NCI-H146 treated with DMSO at 0.1 percent for 48 hours (cell line): Measurements from ENCODE around the gene DAB1.

Source experiments
- DNase-seq: peaks from one replicate; lab custom pipeline; 2025; ENCODE audit not compliant: unreplicated experiment; lab: John Stamatoyannopoulos, UW

The DAB1 gene

DNA sequence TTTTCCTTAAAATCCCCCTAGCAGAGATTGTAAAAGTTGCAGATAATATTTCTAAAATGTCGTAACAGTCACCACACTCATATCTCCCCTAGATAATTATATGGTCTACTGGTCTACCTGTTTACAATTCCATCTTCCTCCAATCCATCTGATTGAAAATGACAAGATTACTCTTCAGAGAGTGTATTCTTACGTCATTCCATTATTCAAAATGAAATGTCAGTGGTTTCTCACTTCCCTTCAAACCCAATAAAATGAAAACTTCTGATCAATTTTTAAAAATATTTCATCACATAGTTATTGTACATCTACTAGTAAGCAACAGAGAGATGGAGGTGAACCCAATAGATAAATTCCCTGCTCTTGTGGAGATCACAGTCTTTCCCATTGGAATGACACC lies 255.9 kb downstream of the DAB1 start:
- DNase-seq = no peak

DNA sequence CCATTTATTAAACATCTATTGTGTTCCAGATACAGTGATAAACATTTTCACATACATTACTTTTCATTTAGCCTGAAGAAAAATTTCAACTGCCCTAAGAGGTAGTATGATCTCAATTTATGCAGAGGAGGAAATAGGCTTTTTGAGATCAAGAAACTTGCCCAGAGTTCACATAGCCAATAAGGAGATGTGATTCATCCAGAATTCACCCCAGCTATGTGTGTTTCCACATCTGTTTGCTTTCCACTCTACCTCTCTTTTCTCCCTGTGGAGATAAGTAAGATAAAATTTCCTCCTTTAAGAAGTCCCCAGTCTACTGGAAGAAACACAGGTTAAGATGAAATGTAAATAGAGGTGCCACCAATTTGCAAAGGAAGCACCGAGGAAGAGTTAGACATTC lies 258.3 kb downstream of the DAB1 start:
- no peak for DNase-seq

GRCh38 chr1:57164584-57164983 lies 259.3 kb downstream of the DAB1 start:
- no peak for DNase-seq

- no peak for DNase-seq
Observed at GRCh38 chr1:57163789-57164188, 260.1 kb downstream of the DAB1 start.

DNA sequence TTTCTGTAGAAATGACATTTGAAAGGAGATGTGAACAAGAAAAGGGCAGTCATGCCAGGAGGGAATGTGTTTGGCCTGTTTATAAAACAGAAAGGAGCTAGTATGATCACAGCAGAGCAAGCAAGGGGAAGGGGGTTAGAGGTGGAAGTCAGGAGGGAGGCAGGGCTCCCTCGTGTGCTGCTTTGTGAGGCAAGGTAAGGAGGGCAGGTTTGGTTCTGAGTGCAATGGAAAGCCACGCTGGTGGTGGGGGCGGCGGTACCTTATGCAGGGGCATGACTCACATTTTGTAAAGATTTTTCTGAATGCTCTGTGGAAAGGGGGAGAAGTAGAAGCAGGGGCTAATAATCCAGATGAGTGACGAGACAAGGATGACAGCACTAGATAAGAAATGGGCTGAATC lies 260.5 kb downstream of the DAB1 start:
- DNase-seq = no peak

DNA sequence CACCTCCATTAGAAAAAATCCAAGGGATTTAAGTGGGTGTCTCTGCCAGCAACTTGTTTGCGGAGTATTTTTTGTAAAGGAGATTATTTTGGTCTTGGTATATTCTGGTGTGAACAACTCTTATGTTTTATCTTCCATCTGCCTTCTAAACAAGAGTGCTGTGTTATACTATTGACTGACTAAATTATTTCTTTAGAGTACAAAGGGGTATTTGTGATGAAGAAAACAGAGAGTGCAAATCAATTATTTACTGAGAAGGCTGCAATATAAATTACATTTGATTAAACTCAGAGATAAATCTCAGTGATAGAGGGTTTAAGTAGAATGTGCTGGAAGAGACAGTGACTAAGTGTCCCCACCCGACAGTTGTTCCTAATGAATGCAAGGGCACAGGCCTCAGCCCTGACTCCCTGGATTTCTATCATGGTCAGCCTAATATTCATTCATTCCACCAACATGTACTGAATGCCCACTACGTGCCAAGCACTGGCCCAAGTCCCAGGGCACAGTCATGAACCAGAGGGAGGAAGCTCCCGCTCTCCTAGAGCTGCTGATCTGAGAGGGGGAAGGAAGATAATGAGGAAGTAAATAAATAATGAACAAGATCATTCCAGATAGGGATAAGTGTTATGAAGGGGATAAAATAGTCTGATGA lies 261.1 kb downstream of the DAB1 start:
- DNase-seq = no peak

GRCh38 chr1:57160594-57160993 lies 263.3 kb downstream of the DAB1 start:
- no peak for DNase-seq

- DNase-seq = no peak
Observed at GRCh38 chr1:57158604-57158998, 265.3 kb downstream of the DAB1 start.

- no peak for DNase-seq
Observed at GRCh38 chr1:57157818-57158603, 265.8 kb downstream of the DAB1 start.

- DNase-seq = no peak
Observed at GRCh38 chr1:57156907-57157306, 267.0 kb downstream of the DAB1 start.

DNA sequence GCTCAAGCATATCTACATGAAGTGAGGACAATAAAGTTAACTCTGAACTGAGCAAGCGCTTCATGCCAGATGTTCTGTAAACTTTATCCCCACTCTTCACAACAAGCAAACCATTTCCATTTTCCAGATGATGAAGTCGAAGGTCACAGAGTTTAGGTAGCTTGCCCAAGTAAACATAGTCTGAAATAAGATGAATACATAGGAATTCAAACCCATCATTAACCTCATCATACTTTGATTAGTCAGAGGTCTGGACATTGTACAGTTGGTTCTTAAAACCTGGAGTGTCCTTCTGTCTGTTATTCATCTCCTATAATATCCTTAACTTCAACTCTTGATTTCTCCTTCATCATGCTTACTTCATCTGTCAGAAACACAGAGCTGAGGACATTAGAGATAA lies 277.8 kb downstream of the DAB1 start:
- no peak for DNase-seq

- DNase-seq = no peak
Observed at GRCh38 chr1:57142999-57143398, 280.9 kb downstream of the DAB1 start.

DNA sequence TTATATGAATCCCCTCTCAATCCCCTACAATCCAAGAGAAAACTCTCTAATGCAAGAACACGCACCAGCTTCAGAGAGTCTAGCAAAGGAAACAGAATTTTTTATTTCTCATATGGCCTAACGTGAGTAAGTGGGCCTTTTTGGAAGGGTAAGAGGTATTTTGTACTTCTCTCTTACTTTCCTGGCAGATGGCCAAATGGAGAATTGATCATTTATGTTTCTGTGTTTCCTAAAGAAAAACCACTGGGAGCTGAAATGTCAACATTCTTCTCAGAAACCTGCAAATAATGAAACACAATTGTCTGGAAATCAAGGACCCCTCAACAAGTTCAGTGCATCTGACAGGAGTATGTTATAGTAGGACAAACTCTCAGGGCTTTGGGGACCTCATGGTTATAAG lies 281.7 kb downstream of the DAB1 start:
- no peak for DNase-seq

DNA sequence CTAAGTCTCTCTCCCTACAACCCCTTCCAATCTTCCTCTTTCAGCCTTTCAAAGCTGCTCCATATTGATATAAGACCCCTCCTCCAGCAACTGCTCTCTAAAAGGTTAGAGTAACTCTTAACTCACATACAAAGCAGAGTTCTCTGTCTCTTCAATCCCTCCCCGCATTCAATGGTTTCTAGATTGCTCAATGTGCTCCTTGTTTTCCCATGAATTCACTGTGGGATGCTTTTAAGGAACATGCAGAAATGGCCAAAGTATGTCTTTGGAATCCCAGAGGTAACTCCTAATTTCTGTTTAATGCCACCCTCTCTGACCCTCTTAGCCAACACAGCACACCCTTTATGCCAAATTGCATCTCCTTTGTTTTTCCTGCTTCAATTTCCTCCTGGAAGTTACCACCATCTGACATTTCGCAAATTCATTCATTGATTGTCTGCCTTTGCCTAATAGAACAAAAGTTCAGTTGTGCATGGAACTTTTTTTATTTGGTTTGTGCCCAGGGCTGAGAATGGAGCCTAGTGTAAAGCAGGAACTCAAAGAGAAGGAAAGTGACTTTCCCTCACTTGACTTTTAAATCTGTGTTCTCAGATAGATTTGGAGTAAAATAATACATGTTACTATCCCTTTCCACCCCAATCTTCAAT lies 285.3 kb downstream of the DAB1 start:
- DNase-seq = no peak

GRCh38 chr1:57137980-57138379 lies 285.9 kb downstream of the DAB1 start:
- no peak for DNase-seq

GRCh38 chr1:57134803-57135202 lies 289.1 kb downstream of the DAB1 start:
- DNase-seq = no peak

DNA sequence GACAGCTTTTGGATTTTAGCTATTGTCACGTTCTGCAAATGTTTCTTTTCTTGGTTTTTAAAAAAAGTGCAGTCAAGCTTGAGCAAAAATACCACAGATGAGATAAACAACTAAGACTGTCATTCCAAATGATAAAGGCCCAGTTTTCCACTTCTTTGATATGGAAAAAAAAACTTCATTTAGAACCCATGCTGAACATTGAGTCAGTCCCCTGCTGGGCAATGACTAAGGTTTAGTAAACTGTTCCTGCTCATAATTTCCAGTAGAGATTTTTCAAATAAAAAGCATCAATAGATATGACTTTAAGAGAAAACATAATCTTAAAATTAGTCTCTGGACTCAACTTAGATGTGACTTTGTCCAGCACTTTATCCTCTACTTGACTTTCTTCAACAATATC lies 290.2 kb downstream of the DAB1 start:
- no peak for DNase-seq

DNA sequence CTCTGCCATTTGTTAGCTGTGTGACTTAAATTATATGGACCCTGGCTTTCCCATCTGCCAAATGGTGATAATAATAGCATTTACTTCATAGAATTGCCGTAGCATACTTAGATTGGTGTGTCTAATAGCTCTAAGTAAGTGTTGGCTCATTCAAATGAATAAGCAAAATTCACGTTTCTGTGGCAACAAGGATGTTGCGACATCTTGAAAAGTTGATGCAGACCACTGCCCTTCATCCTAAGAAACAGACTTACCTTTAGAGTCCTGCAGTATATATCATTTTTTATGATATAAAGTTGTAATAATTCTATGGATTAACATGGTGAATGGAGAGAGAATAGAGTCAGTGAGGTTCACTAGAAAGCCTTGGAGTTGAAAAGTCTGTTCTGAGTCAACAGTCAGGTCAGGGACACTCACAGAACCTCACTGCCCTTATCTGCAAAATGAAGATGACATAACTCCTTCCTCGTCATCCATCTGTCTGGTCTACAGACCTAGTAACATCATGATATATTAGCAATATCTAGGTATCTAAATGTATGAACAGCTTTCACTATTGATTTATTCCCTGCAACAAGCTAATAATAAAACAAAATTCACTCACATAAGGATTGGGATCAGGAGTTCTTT lies 290.8 kb downstream of the DAB1 start:
- no peak for DNase-seq

GRCh38 chr1:57131701-57132394 lies 292.0 kb downstream of the DAB1 start:
- DNase-seq = no peak

DNA sequence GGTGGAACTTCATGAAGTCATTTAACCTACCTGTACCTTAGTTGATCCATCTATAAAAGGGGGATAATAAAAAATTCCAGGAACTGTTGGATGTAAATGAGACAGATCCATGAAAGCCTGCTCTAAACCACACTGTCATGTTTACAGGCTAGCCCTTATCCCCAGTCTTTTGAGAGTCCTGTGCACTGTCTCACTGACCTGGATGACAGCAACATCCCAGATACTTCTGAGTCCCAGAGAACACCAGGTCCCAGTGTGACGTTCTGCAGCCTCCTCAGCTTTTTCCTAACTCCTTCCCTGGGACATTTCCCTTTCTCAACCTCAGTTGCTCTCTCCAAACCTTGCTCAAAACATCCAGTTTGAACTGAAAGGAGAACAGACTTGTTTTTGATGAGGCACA lies 292.6 kb downstream of the DAB1 start:
- DNase-seq = no peak

DNA sequence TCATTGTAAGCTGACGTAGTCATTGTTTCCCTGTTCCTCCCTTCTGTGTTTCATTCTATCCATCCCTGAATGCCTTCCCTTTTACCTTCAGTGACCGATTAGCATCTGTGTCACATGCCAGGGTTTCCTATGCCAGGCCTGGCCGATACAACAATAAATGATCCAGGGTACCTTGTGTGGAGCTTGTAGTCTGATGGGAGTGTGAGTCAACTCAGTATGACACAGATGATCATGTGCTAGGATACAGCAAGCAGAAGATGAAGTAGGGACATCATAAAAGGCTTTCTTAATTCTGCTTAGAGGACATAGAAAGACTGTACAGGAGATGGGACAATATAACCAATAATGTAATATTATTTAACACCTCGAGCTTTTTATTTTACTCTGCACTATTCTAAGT lies 294.0 kb downstream of the DAB1 start:
- no peak for DNase-seq
